ENCODE data around the gene BRI3BP. TPM values are rescaled to one million over a fixed set of nuclear protein-coding genes. Genes with fewer than 3 reads are reported as not detected.

Gene BRI3BP
- total RNA-seq, 1 experiment from 2014 or later: 19.6 TPM

DNA sequence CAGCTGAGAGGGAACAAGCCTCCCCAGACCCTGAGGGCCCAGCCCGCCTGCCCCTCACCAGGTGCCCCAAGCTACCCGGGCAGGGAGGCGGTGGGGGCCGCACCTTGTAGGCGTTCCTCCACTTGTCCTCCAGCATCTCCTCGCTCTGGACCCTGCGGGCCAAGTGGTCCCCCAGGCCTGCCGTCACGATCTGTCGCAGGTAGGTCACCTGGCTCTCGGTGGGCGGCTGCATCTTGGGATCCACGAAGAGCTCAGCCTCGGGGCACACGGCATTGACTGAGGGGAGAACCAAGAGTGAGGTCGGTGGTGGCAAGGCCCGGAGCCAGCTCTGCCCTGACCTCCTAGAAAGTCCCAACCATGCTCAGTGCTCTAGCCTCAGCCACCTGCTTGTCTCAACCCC is 41.1 kb upstream of the BRI3BP start:
- no peak overlapping the region for H3K27ac Mint-ChIP-seq (ENCODE audit: unreplicated experiment)
- no peak for TF ChIP-seq CTCF (IDR thresholded peaks at IDR 0.05; ENCODE audit: insufficient read depth in 1 of 2, low read depth in 1 of 2, low read length in 1 of 2, severe bottlenecking in 1 of 2, unreplicated experiment in 1 of 2)
- peaks cover 35% of the 10 kb centered on the region for H3K36me3 Mint-ChIP-seq (ENCODE audit: insufficient read depth, unreplicated experiment)
- Histone ChIP-seq H3K36me3 (ENCODE audit: control insufficient read depth, insufficient read depth, low read length) (peaks cover 2% of the 10 kb centered on the region), H3K4me1 (no peaks in the 10 kb centered on the region), H3K4me3 (ENCODE audit: low read depth, low read length) (no peak overlapping the region), H3K9me3 (no peaks in the 10 kb centered on the region), H3K27me3 (replicated peaks; ENCODE audit: control insufficient read depth, insufficient read depth, low read length) (no peaks in the 10 kb centered on the region)
- no peaks in the 10 kb centered on the region for H3K4me1 Mint-ChIP-seq (ENCODE audit: low read depth, unreplicated experiment)
- CTCF ChIA-PET: interaction anchor here (0.8 kb wide), 1 partner anchor 12 kb away, joined by 4 read pairs; no protein-coding TSS in a partner anchor
- no peaks in the 10 kb centered on the region for H3K9me3 Mint-ChIP-seq (ENCODE audit: unreplicated experiment)
- POLR2A ChIA-PET: no interaction called here
- no peaks in the 10 kb centered on the region for H3K27me3 Mint-ChIP-seq (ENCODE audit: insufficient read depth, unreplicated experiment)
- no TSS peak for BruUV-seq (replicated peaks)
- intact Hi-C loops (cut with micrococcal nuclease; ENCODE audit: unreplicated experiment): no loop called here
- no peak for DNase-seq
- H3K4me3 Mint-ChIP-seq (ENCODE audit: unreplicated experiment): no peak overlapping the region

DNA sequence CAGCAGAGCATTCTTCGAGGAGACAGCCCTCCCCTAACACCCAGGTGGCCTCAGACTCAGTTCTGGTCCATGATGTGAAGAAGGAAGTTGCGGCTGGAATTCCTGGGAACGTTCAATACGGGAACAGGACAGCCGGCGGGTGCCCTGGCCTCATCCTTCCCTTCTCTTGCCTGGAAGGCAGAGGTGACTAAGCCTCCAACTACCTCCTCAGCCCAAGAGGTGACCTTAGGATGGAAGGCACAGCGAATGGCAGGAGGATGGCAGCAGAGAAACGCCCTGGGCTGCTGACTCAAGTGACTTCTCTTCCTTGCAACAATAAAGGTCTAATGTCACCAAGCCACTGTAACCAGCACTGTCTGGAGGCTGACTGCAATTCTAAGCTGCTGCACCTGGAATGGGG is 40.6 kb upstream of the BRI3BP start:
- BruUV-seq (replicated peaks): no TSS peak
- ChIA-PET POLR2A (no interaction called here), CTCF (no interaction called here)
- Mint-ChIP-seq H3K27me3 (ENCODE audit: insufficient read depth, unreplicated experiment) (no peaks in the 10 kb centered on the region), H3K27ac (ENCODE audit: unreplicated experiment) (no peak overlapping the region), H3K9me3 (ENCODE audit: unreplicated experiment) (no peaks in the 10 kb centered on the region), H3K4me3 (ENCODE audit: unreplicated experiment) (no peak overlapping the region), H3K4me1 (ENCODE audit: low read depth, unreplicated experiment) (no peaks in the 10 kb centered on the region), H3K36me3 (ENCODE audit: insufficient read depth, unreplicated experiment) (peaks cover 40% of the 10 kb centered on the region)
- DNase-seq: no peak
- no peak for TF ChIP-seq CTCF (IDR thresholded peaks at IDR 0.05; ENCODE audit: insufficient read depth in 1 of 2, low read depth in 1 of 2, low read length in 1 of 2, severe bottlenecking in 1 of 2, unreplicated experiment in 1 of 2)
- Histone ChIP-seq H3K36me3 (ENCODE audit: control insufficient read depth, insufficient read depth, low read length) (peaks cover 2% of the 10 kb centered on the region), H3K4me3 (ENCODE audit: low read depth, low read length) (no peak overlapping the region), H3K9me3 (no peaks in the 10 kb centered on the region), H3K4me1 (no peaks in the 10 kb centered on the region), H3K27me3 (replicated peaks; ENCODE audit: control insufficient read depth, insufficient read depth, low read length) (no peaks in the 10 kb centered on the region)
- intact Hi-C loops (cut with micrococcal nuclease; ENCODE audit: unreplicated experiment): no loop called here

- Mint-ChIP-seq H3K36me3 (ENCODE audit: insufficient read depth, unreplicated experiment) (peaks cover 49% of the 10 kb centered on the region), H3K4me3 (ENCODE audit: unreplicated experiment) (no peak overlapping the region), H3K27ac (ENCODE audit: unreplicated experiment) (no peak overlapping the region), H3K9me3 (ENCODE audit: unreplicated experiment) (no peaks in the 10 kb centered on the region), H3K27me3 (ENCODE audit: insufficient read depth, unreplicated experiment) (no peaks in the 10 kb centered on the region), H3K4me1 (ENCODE audit: low read depth, unreplicated experiment) (no peaks in the 10 kb centered on the region)
- no peak for DNase-seq
- Histone ChIP-seq H3K36me3 (ENCODE audit: control insufficient read depth, insufficient read depth, low read length) (peaks cover 5% of the 10 kb centered on the region), H3K4me1 (no peaks in the 10 kb centered on the region), H3K27me3 (replicated peaks; ENCODE audit: control insufficient read depth, insufficient read depth, low read length) (no peaks in the 10 kb centered on the region), H3K4me3 (ENCODE audit: low read depth, low read length) (no peak overlapping the region), H3K9me3 (no peaks in the 10 kb centered on the region)
- no TSS peak for BruUV-seq (replicated peaks)
- intact Hi-C loops (cut with micrococcal nuclease; ENCODE audit: unreplicated experiment): no loop called here
- TF ChIP-seq CTCF (IDR thresholded peaks at IDR 0.05; ENCODE audit: insufficient read depth in 1 of 2, low read depth in 1 of 2, low read length in 1 of 2, severe bottlenecking in 1 of 2, unreplicated experiment in 1 of 2): no peak
- CTCF ChIA-PET: interaction anchor here (1.1 kb wide), 1 partner anchor 13 kb away, joined by 6 read pairs; no protein-coding TSS in a partner anchor
- POLR2A ChIA-PET: no interaction called here
These were observed 39.6 kb upstream of the BRI3BP start for GRCh38 chr12:124953689-124954405.

Data from Caco-2 (cell line).